PC-3 (cell line): ENCODE data around the gene KRTAP22-1.

Experiments used
- CTCF ChIP-seq: fragments of 300-600 bp; sonication (generic); conservative IDR thresholded peaks from 2 replicates; pipeline ENCODE4 v1.5.1; 2017; ENCODE audit warnings: antibody characterized with exemption, low read depth, mild to moderate bottlenecking, low read length
- EZH2phosphoT487 ChIP-seq: fragments of 300-600 bp; sonication (generic); IDR thresholded peaks from 2 replicates; pipeline ENCODE4 v1.6.1; 2018; ENCODE audit warnings: mild to moderate bottlenecking, antibody characterized with exemption, low read length, borderline replicate concordance

- TF ChIP-seq EZH2phosphoT487: no peak
- TF ChIP-seq CTCF: no peak
Measured at GRCh38 chr21:30555095-30555494, 45.8 kb upstream of the KRTAP22-1 start.
